Nucleus accumbens (tissue), 56 donors: Measurements from ENCODE around the gene TTLL10.

Source experiments
- DNase-seq, 56 donors: peaks; one replicate each; lab custom pipeline; 2025; lab: John Stamatoyannopoulos, UW

TTLL10 gene

GRCh38 chr1:1242461-1243265, 69.0 kb downstream of the TTLL10 start:
- DNase-seq = no peak

- no peak for DNase-seq
Observed at GRCh38 chr1:1243266-1243660, 69.6 kb downstream of the TTLL10 start.

- no peak for DNase-seq
Observed at GRCh38 chr1:1243807-1244191, 70.1 kb downstream of the TTLL10 start.

GRCh38 chr1:1244192-1244811, 70.6 kb downstream of the TTLL10 start:
- no peak for DNase-seq

- no peak for DNase-seq
Observed at GRCh38 chr1:1245178-1245816, 71.6 kb downstream of the TTLL10 start.

GRCh38 chr1:1245817-1246576, 72.3 kb downstream of the TTLL10 start:
- no peak for DNase-seq

GRCh38 chr1:1246577-1247340, 73.1 kb downstream of the TTLL10 start, which contains the start of gene C1QTNF12:
C1QTNF12 (minus strand) TSS chr1:1246722; CDS start chr1:1246690, 32 bp downstream.
- no peak for DNase-seq

GRCh38 chr1:1247341-1247913, 73.7 kb downstream of the TTLL10 start:
- DNase-seq = no peak
